GM19463 (cell line): Measurements from ENCODE around the gene TMEM217.
A peak's percentile ranks its signal among the peaks of the same experiment; 100 is the strongest.

Experiments used
- ATAC-seq: cut with Tn5 transposase; IDR thresholded peaks from one replicate; pipeline ENCODE4 v1.9.1; 2021; ENCODE audit warnings: mild to moderate bottlenecking, moderate library complexity; ENCODE audit not compliant: unreplicated experiment

Gene TMEM217

GRCh38 chr6:37170273-37171200, 87.4 kb downstream of the TMEM217 start:
- peak; percentile 22 for ATAC-seq

- peak; percentile 69 for ATAC-seq
These were observed 88.3 kb downstream of the TMEM217 start, which contains the start of gene PIM1 for GRCh38 chr6:37169496-37170272. TSS of gene PIM1 (plus strand) at chr6:37170152. CDS start at chr6:37170576, 424 bp downstream.

GRCh38 chr6:37168811-37169495, 89.0 kb downstream of the TMEM217 start:
- no peak for ATAC-seq

- ATAC-seq: no peak
These were observed 89.7 kb downstream of the TMEM217 start for GRCh38 chr6:37168163-37168758.

- ATAC-seq: no peak
These were observed 95.2 kb downstream of the TMEM217 start for GRCh38 chr6:37162740-37163139.
